Activated T-helper 2 cell treated with anti-CD3 and anti-CD28 coated beads, Interferon-gamma antibody, Interleukin-2, Interleukin-4, amounts not matched to agents 10 μg/mL and 5 μg/mL and 100 μg/mL, durations not matched to agents 14 hours and 24 hours and 36 hours (primary cell): ENCODE data around the gene MET. TPM values are rescaled to one million over a fixed set of nuclear protein-coding genes. Genes with fewer than 3 reads are reported as not detected.

Experiments used
- DNase-seq: peaks from one replicate; pipeline ENCODE4 v3.0.0; 2021; ENCODE audit warnings: low spot score
- H3K27ac Mint-ChIP-seq: one replicate; pipeline ENCODE4 v1.8.0; 2021; ENCODE audit warnings: mixed read lengths
- H3K27me3 Mint-ChIP-seq: one replicate; pipeline ENCODE4 v1.8.0; 2021; ENCODE audit warnings: low read depth, mixed read lengths
- H3K36me3 Mint-ChIP-seq: one replicate; pipeline ENCODE4 v1.8.0; 2021; ENCODE audit warnings: low read depth, mixed read lengths
- H3K4me1 Mint-ChIP-seq: one replicate; pipeline ENCODE4 v1.8.0; 2021; ENCODE audit warnings: low read depth, mixed read lengths
- H3K4me3 Mint-ChIP-seq: one replicate; pipeline ENCODE4 v1.8.0; 2021; ENCODE audit warnings: low read depth, mild to moderate bottlenecking, moderate library complexity, mixed read lengths
- H3K9me3 Mint-ChIP-seq: one replicate; pipeline ENCODE4 v1.8.0; 2021; ENCODE audit warnings: mixed read lengths
- intact Hi-C: fragments of 100-400 bp; cut with micrococcal nuclease; formaldehyde crosslinking; loops from one replicate; pipeline ENCODE4 v1.15.1; 2023
- total RNA-seq: library from RNA; stranded (reverse); gene quantifications from 2 replicates; pipeline ENCODE4 v1.2.3, GENCODE V29; 2022

The MET gene
- total RNA-seq, 1 donor from 2014 or later: 1.5 TPM

- DNase-seq: no peak
- no peak overlapping the region for H3K4me3 Mint-ChIP-seq
- H3K4me1 Mint-ChIP-seq: peaks cover 2% of the 10 kb centered on the region
- H3K27ac Mint-ChIP-seq: no peak overlapping the region
- intact Hi-C loops: no loop called here
- no peaks in the 10 kb centered on the region for H3K9me3 Mint-ChIP-seq
- H3K36me3 Mint-ChIP-seq: no peaks in the 10 kb centered on the region
- no peaks in the 10 kb centered on the region for H3K27me3 Mint-ChIP-seq
Observed at GRCh38 chr7:116780521-116780920, 108.5 kb downstream of the MET start.

GRCh38 chr7:116780966-116781365 lies 109.0 kb downstream of the MET start:
- H3K27ac Mint-ChIP-seq: no peak overlapping the region
- no peak overlapping the region for H3K4me3 Mint-ChIP-seq
- H3K4me1 Mint-ChIP-seq: peaks cover 2% of the 10 kb centered on the region
- H3K9me3 Mint-ChIP-seq: no peaks in the 10 kb centered on the region
- intact Hi-C loops: no loop called here
- H3K27me3 Mint-ChIP-seq: no peaks in the 10 kb centered on the region
- H3K36me3 Mint-ChIP-seq: no peaks in the 10 kb centered on the region
- DNase-seq: no peak

DNA sequence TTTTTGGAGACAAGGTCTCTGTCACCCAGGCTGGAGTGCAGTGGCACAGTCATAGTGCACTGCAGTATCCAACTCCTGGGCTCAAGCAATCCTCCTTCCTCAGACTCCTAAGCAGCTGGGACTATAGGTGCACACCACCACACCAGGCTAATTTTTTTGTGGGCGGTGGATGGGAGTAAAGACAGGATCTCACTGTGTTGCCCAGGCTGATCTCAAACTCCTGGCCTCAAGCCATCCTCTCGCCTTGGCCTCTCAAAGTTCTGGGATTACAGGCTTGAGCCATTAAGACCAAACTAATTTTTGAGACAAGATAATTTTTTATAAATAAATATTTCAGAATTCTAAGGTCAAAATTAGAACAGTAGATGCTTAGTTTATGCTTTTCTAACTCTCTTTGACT lies 109.6 kb downstream of the MET start:
- no peaks in the 10 kb centered on the region for H3K27me3 Mint-ChIP-seq
- H3K27ac Mint-ChIP-seq: no peak overlapping the region
- no peaks in the 10 kb centered on the region for H3K9me3 Mint-ChIP-seq
- intact Hi-C loops: no loop called here
- no peak for DNase-seq
- H3K4me3 Mint-ChIP-seq: no peak overlapping the region
- peaks cover under 1% of the 10 kb centered on the region for H3K4me1 Mint-ChIP-seq
- H3K36me3 Mint-ChIP-seq: no peaks in the 10 kb centered on the region

- H3K4me3 Mint-ChIP-seq: no peak overlapping the region
- intact Hi-C loops: no loop called here
- no peak overlapping the region for H3K27ac Mint-ChIP-seq
- no peaks in the 10 kb centered on the region for H3K9me3 Mint-ChIP-seq
- no peaks in the 10 kb centered on the region for H3K27me3 Mint-ChIP-seq
- no peaks in the 10 kb centered on the region for H3K36me3 Mint-ChIP-seq
- H3K4me1 Mint-ChIP-seq: no peaks in the 10 kb centered on the region
- DNase-seq: no peak
Observed at GRCh38 chr7:116782177-116782711, 110.2 kb downstream of the MET start.

- Mint-ChIP-seq H3K27ac (no peak overlapping the region), H3K36me3 (no peaks in the 10 kb centered on the region), H3K9me3 (no peaks in the 10 kb centered on the region), H3K4me1 (no peaks in the 10 kb centered on the region), H3K27me3 (no peaks in the 10 kb centered on the region), H3K4me3 (no peak overlapping the region)
- no peak for DNase-seq
- intact Hi-C loops: no loop called here
Observed at GRCh38 chr7:116783666-116784318, 111.8 kb downstream of the MET start.

DNA sequence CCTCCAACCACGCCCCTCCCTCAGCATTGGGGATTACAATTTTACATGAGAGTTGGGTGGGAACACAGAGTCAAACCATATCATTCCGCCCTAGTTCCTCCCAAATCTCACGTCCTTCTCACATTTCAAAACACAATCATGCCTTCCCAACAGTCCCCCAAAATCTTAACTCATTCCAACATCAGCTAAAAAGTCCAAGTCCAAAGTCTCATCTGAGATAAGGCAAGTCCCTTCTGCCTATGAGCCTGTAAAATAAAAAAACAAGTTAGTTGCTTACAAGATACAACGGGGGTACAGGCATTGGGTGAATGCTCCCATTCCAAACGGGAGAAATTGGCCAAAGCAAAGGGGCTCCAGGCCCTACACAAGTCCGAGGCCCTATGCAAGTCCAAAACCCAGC lies 112.7 kb downstream of the MET start:
- H3K27me3 Mint-ChIP-seq: no peaks in the 10 kb centered on the region
- DNase-seq: no peak
- H3K4me1 Mint-ChIP-seq: no peaks in the 10 kb centered on the region
- intact Hi-C loops: loop anchor here (5.0 kb wide), 2 partner anchors 112 to 192 kb away; partner anchors contain the start of gene MET
- H3K4me3 Mint-ChIP-seq: no peak overlapping the region
- H3K9me3 Mint-ChIP-seq: no peaks in the 10 kb centered on the region
- H3K27ac Mint-ChIP-seq: no peak overlapping the region
- no peaks in the 10 kb centered on the region for H3K36me3 Mint-ChIP-seq

GRCh38 chr7:116785843-116786242 lies 113.8 kb downstream of the MET start:
- H3K27me3 Mint-ChIP-seq: peaks cover 2% of the 10 kb centered on the region
- H3K4me3 Mint-ChIP-seq: no peak overlapping the region
- H3K27ac Mint-ChIP-seq: no peak overlapping the region
- DNase-seq: no peak
- intact Hi-C loops: loop anchor here (5.0 kb wide), 2 partner anchors 114 to 194 kb away; partner anchors contain the start of gene MET
- no peaks in the 10 kb centered on the region for H3K36me3 Mint-ChIP-seq
- no peaks in the 10 kb centered on the region for H3K9me3 Mint-ChIP-seq
- H3K4me1 Mint-ChIP-seq: no peaks in the 10 kb centered on the region

DNA sequence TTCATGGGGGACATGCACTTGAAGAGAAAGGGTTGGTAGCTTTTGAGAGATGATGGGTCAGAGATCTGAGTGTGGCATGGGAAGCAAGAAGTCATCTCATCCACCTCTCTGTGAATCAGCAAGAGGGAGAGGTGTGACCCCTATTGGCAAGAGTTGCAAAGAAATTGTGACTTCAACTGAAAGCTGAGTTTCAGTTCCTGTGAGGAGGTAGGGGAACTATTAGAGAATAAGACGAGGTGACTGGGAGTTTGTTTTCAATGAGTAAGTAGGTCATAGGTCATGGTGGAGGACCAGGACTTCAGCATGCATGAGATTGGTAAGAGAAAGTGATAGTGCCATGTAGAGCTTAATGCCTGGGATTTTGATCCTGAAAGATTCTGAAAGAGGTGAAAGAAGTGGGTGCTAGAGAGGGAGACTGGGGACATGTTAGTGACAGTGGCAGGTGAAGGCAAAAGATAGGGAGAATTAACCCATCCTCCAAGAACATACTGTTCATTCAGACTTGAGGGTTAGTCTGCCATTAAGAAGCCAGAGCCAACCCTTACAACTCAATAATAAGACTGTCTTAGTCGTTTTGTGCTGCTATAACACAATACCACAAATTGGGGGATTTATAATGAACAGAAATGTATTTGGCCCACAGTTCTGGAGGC lies 114.9 kb downstream of the MET start:
- Mint-ChIP-seq H3K4me1 (no peaks in the 10 kb centered on the region), H3K9me3 (no peaks in the 10 kb centered on the region), H3K27me3 (peaks cover 2% of the 10 kb centered on the region), H3K4me3 (no peak overlapping the region), H3K36me3 (no peaks in the 10 kb centered on the region), H3K27ac (no peak overlapping the region)
- intact Hi-C loops: loop anchor here (1.0 to 5.0 kb wide), 3 partner anchors 14 to 195 kb away; partner anchors contain the start of gene MET
- no peak for DNase-seq

DNA sequence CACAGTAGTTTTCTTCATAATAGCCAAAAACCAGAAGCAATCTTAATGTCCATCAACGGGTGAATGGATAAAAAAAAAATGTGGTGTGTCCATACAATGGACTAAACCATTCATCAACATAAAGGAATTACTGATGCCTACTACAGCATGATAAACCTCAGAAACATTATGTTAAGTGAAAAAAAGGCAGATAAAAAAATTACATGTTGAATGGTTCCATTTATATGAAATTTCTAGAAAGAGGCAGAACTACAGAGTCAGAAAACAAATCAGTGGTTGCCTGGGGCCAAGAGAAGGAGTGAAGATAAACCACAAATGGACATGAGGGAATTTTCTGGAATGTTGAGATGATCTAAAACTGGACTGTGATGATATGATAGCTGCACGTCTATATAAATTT lies 115.9 kb downstream of the MET start:
- Mint-ChIP-seq H3K36me3 (no peaks in the 10 kb centered on the region), H3K9me3 (no peaks in the 10 kb centered on the region), H3K27me3 (peaks cover 4% of the 10 kb centered on the region), H3K4me3 (no peak overlapping the region), H3K27ac (no peak overlapping the region), H3K4me1 (no peaks in the 10 kb centered on the region)
- DNase-seq: no peak
- intact Hi-C loops: loop anchor here (1.0 to 5.0 kb wide), 3 partner anchors 13 to 196 kb away; partner anchors contain the start of gene MET

- H3K9me3 Mint-ChIP-seq: no peaks in the 10 kb centered on the region
- no peaks in the 10 kb centered on the region for H3K36me3 Mint-ChIP-seq
- no peaks in the 10 kb centered on the region for H3K4me1 Mint-ChIP-seq
- peaks cover 4% of the 10 kb centered on the region for H3K27me3 Mint-ChIP-seq
- DNase-seq: no peak
- no peak overlapping the region for H3K4me3 Mint-ChIP-seq
- no peak overlapping the region for H3K27ac Mint-ChIP-seq
- intact Hi-C loops: loop anchor here (5.0 kb wide), 2 partner anchors 116 to 196 kb away; partner anchors contain the start of gene MET
Observed at GRCh38 chr7:116788572-116789197, 116.7 kb downstream of the MET start.

DNA sequence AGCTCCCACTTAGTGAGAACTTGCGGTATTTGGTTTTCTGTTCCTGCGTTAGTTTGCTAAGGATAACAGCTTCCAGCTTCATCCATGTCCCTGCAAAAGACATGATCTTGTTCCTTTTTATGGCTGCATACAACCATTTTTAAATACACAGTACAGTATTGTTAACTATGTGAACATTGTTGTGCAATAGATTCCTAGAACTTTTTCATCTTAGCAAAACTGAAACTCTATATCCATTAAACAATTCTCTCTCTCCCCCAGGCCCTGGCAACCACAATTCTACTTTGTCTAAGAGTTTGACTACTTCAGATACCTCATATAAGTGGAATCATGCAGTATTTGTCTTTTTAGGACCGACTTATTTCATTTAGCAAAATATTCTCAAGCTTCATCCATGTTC lies 118.0 kb downstream of the MET start:
- no peaks in the 10 kb centered on the region for H3K9me3 Mint-ChIP-seq
- H3K36me3 Mint-ChIP-seq: no peaks in the 10 kb centered on the region
- DNase-seq: no peak
- H3K27ac Mint-ChIP-seq: no peak overlapping the region
- H3K4me1 Mint-ChIP-seq: no peaks in the 10 kb centered on the region
- peaks cover 7% of the 10 kb centered on the region for H3K27me3 Mint-ChIP-seq
- H3K4me3 Mint-ChIP-seq: no peak overlapping the region
- intact Hi-C loops: no loop called here

- Mint-ChIP-seq H3K4me1 (no peaks in the 10 kb centered on the region), H3K4me3 (no peak overlapping the region), H3K36me3 (no peaks in the 10 kb centered on the region), H3K27ac (no peak overlapping the region), H3K27me3 (peaks cover 7% of the 10 kb centered on the region), H3K9me3 (no peaks in the 10 kb centered on the region)
- intact Hi-C loops: no loop called here
- no peak for DNase-seq
Observed at GRCh38 chr7:116792813-116793212, 120.8 kb downstream of the MET start.
